ENCODE data around the gene TECTB. TPM values are rescaled to one million over a fixed set of nuclear protein-coding genes. Genes with fewer than 3 reads are reported as not detected.

The TECTB gene
- total and polyA plus RNA-seq, 2 experiments from 2014 or later, result 0.21 TPM; not detected in 1

GRCh38 chr10:112330607-112331160 lies 47.5 kb downstream of the TECTB start:
- H3K4me1 ChIP-seq (ENCODE audit: insufficient read depth), result peaks cover 22% of the 10 kb centered on the region
- in situ Hi-C loops (cut with MboI), result no loop called here
- 81 to 90% methylated on average over 1 of the region's 1 CpG for WGBS, 2 experiments (ENCODE audit: low coverage in 1 of 2, low lambda C conversion rate in 2 of 2, missing lambda C conversion rate in 2 of 2)
- H3K9ac ChIP-seq, result no peak overlapping the region
- no peaks in the 10 kb centered on the region for H3K9me2 ChIP-seq (ENCODE audit: insufficient read depth)
- no peak overlapping the region for H3K27ac ChIP-seq
- no peak overlapping the region for H3K4me3 ChIP-seq
- H2AFZ ChIP-seq, result no peak overlapping the region
- peaks cover 14% of the 10 kb centered on the region for H3F3A ChIP-seq (ENCODE audit: insufficient read depth)
- no peaks in the 10 kb centered on the region for H3K27me3 ChIP-seq (replicated peaks; ENCODE audit: insufficient read depth)
- H3K9me3 ChIP-seq (ENCODE audit: low read depth), result no peaks in the 10 kb centered on the region
- no peak overlapping the region for H3K4me2 ChIP-seq (ENCODE audit: unreplicated experiment)
- no peaks in the 10 kb centered on the region for H3K36me3 ChIP-seq (ENCODE audit: low read depth)
- H3K79me2 ChIP-seq (ENCODE audit: insufficient read depth), result no peaks in the 10 kb centered on the region
- no peak for TF ChIP-seq EZH2 (IDR thresholded peaks at IDR 0.05; ENCODE audit: insufficient read depth, poor library complexity, severe bottlenecking)
- no peak for TF ChIP-seq EZH2phosphoT487 (IDR thresholded peaks at IDR 0.05; ENCODE audit: insufficient read depth, low read depth)
- H4K20me1 ChIP-seq (ENCODE audit: insufficient read depth), result no peaks in the 10 kb centered on the region
- DNase-seq, result no peak

- Histone ChIP-seq H3K9me3 (ENCODE audit: low read depth) (no peaks in the 10 kb centered on the region), H3K9ac (no peak overlapping the region), H3K9me2 (ENCODE audit: insufficient read depth) (no peaks in the 10 kb centered on the region), H3K27me3 (replicated peaks; ENCODE audit: insufficient read depth) (no peaks in the 10 kb centered on the region), H3F3A (ENCODE audit: insufficient read depth) (peaks cover 18% of the 10 kb centered on the region), H3K27ac (no peak overlapping the region), H3K4me3 (no peak overlapping the region), H4K20me1 (ENCODE audit: insufficient read depth) (no peaks in the 10 kb centered on the region), H3K4me1 (ENCODE audit: insufficient read depth) (peaks cover 26% of the 10 kb centered on the region), H2AFZ (no peak overlapping the region), H3K36me3 (ENCODE audit: low read depth) (no peaks in the 10 kb centered on the region), H3K79me2 (ENCODE audit: insufficient read depth) (no peaks in the 10 kb centered on the region), H3K4me2 (ENCODE audit: unreplicated experiment) (no peak overlapping the region)
- WGBS, 2 experiments (ENCODE audit: low coverage in 1 of 2, low lambda C conversion rate in 2 of 2, missing lambda C conversion rate in 2 of 2), result 91 to 94% methylated on average over 3 of the region's 3 CpGs
- in situ Hi-C loops (cut with MboI), result no loop called here
- no peak for DNase-seq
- TF ChIP-seq EZH2phosphoT487 (IDR thresholded peaks at IDR 0.05; ENCODE audit: insufficient read depth, low read depth), result no peak
- no peak for TF ChIP-seq EZH2 (IDR thresholded peaks at IDR 0.05; ENCODE audit: insufficient read depth, poor library complexity, severe bottlenecking)
Measured at GRCh38 chr10:112332022-112332421, 48.8 kb downstream of the TECTB start.

- Histone ChIP-seq H3K36me3 (ENCODE audit: low read depth) (no peaks in the 10 kb centered on the region), H3K27me3 (replicated peaks; ENCODE audit: insufficient read depth) (no peaks in the 10 kb centered on the region), H2AFZ (no peak overlapping the region), H3K9ac (no peak overlapping the region), H3K4me3 (no peak overlapping the region), H3K4me2 (ENCODE audit: unreplicated experiment) (no peak overlapping the region), H3K9me3 (ENCODE audit: low read depth) (no peaks in the 10 kb centered on the region), H3F3A (ENCODE audit: insufficient read depth) (peaks cover 18% of the 10 kb centered on the region), H3K27ac (no peak overlapping the region), H3K9me2 (ENCODE audit: insufficient read depth) (no peaks in the 10 kb centered on the region), H4K20me1 (ENCODE audit: insufficient read depth) (no peaks in the 10 kb centered on the region), H3K4me1 (ENCODE audit: insufficient read depth) (peaks cover 26% of the 10 kb centered on the region), H3K79me2 (ENCODE audit: insufficient read depth) (no peaks in the 10 kb centered on the region)
- 31 to 32% methylated on average over 5 of the region's 5 CpGs for WGBS, 2 experiments (ENCODE audit: low coverage in 1 of 2, low lambda C conversion rate in 2 of 2, missing lambda C conversion rate in 2 of 2)
- TF ChIP-seq EZH2 (IDR thresholded peaks at IDR 0.05; ENCODE audit: insufficient read depth, poor library complexity, severe bottlenecking), result no peak
- TF ChIP-seq EZH2phosphoT487 (IDR thresholded peaks at IDR 0.05; ENCODE audit: insufficient read depth, low read depth), result no peak
- DNase-seq, result peak; percentile 34
- in situ Hi-C loops (cut with MboI), result no loop called here
Measured at GRCh38 chr10:112332509-112333228, 49.5 kb downstream of the TECTB start.

- WGBS, 2 experiments (ENCODE audit: low coverage in 1 of 2, low lambda C conversion rate in 2 of 2, missing lambda C conversion rate in 2 of 2), result 60 to 71% methylated on average over 4 of the region's 4 CpGs
- no peak overlapping the region for H2AFZ ChIP-seq
- H3K9me2 ChIP-seq (ENCODE audit: insufficient read depth), result no peaks in the 10 kb centered on the region
- H3K27ac ChIP-seq, result no peak overlapping the region
- DNase-seq, result no peak
- H4K20me1 ChIP-seq (ENCODE audit: insufficient read depth), result no peaks in the 10 kb centered on the region
- H3K4me2 ChIP-seq (ENCODE audit: unreplicated experiment), result no peak overlapping the region
- no peak overlapping the region for H3K4me3 ChIP-seq
- H3K27me3 ChIP-seq (replicated peaks; ENCODE audit: insufficient read depth), result no peaks in the 10 kb centered on the region
- no peak overlapping the region for H3K9ac ChIP-seq
- no peak for TF ChIP-seq EZH2 (IDR thresholded peaks at IDR 0.05; ENCODE audit: insufficient read depth, poor library complexity, severe bottlenecking)
- no peak for TF ChIP-seq EZH2phosphoT487 (IDR thresholded peaks at IDR 0.05; ENCODE audit: insufficient read depth, low read depth)
- in situ Hi-C loops (cut with MboI), result no loop called here
- H3F3A ChIP-seq (ENCODE audit: insufficient read depth), result peaks cover 18% of the 10 kb centered on the region
- H3K9me3 ChIP-seq (ENCODE audit: low read depth), result no peaks in the 10 kb centered on the region
- H3K36me3 ChIP-seq (ENCODE audit: low read depth), result no peaks in the 10 kb centered on the region
- H3K4me1 ChIP-seq (ENCODE audit: insufficient read depth), result peaks cover 26% of the 10 kb centered on the region
- no peaks in the 10 kb centered on the region for H3K79me2 ChIP-seq (ENCODE audit: insufficient read depth)
Measured at GRCh38 chr10:112333452-112333851, 50.3 kb downstream of the TECTB start.

All from GM23248 (cell line).